Measurements from ENCODE around the gene ERC1.

DNA sequence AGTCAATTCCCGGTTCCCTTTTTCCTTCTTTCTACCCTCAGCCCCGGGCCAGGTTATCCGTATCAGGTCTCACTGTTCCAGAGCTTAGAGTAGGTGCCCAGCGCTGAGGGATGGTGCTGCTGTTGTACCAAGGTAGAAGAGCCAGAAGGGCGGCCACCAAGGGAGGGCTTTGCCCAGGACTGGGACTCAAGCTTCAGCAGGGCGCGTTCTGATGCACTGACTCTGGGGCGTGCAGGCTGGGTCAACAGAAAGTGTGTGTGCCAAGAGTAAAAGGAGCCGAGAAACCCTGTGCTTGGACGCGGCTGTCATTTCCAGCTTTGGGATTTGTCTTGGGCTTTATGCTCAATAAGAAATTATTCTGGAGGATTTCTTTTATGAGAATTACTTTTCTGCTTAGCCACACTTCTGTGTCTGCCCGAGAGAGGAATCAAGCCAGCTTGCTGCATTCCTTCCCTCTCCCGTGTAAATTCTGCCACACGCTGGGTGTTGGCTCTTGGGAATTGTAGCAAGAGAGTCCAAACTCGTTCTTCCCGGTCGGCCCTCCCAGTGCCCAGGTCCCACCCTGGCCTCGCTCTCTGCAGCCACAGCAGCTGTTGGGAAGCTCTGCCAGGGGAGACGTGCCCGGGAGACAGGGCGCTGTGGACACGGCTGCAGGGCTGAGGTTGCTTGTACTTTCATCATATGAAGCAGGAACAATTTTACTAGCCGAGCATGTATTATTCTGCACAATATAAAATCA lies 505.3 kb downstream of the ERC1 start:
- TF ChIP-seq, protein P1, sequence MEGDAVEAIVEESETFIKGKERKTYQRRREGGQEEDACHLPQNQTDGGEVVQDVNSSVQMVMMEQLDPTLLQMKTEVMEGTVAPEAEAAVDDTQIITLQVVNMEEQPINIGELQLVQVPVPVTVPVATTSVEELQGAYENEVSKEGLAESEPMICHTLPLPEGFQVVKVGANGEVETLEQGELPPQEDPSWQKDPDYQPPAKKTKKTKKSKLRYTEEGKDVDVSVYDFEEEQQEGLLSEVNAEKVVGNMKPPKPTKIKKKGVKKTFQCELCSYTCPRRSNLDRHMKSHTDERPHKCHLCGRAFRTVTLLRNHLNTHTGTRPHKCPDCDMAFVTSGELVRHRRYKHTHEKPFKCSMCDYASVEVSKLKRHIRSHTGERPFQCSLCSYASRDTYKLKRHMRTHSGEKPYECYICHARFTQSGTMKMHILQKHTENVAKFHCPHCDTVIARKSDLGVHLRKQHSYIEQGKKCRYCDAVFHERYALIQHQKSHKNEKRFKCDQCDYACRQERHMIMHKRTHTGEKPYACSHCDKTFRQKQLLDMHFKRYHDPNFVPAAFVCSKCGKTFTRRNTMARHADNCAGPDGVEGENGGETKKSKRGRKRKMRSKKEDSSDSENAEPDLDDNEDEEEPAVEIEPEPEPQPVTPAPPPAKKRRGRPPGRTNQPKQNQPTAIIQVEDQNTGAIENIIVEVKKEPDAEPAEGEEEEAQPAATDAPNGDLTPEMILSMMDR (tag by site-specific recombination; IDR thresholded peaks at IDR 0.05) = no peak
- TF ChIP-seq ZNF274 (IDR thresholded peaks at IDR 0.05; ENCODE audit: low read length) = no peak
- no peak for TF ChIP-seq ZNF274 (tag by site-specific recombination; IDR thresholded peaks at IDR 0.05; ENCODE audit: borderline replicate concordance)
- no peak for TF ChIP-seq REST (tag by site-specific recombination; IDR thresholded peaks at IDR 0.05)
- TF ChIP-seq SP2 (tag by site-specific recombination; IDR thresholded peaks at IDR 0.05) = no peak
- no peak for TF ChIP-seq ZNF792 (tag by site-specific recombination; IDR thresholded peaks at IDR 0.05)
- TF ChIP-seq YY1 (tag by site-specific recombination; IDR thresholded peaks at IDR 0.05) = no peak
